ENCODE measurements around the gene LRRN4. TPM values are rescaled to one million over a fixed set of nuclear protein-coding genes. Genes with fewer than 3 reads are reported as not detected.
A peak's percentile ranks its signal among the peaks of the same experiment; 100 is the strongest.

LRRN4 gene
- total RNA-seq, 1 donor from 2014 or later, result 76.6 TPM

DNA sequence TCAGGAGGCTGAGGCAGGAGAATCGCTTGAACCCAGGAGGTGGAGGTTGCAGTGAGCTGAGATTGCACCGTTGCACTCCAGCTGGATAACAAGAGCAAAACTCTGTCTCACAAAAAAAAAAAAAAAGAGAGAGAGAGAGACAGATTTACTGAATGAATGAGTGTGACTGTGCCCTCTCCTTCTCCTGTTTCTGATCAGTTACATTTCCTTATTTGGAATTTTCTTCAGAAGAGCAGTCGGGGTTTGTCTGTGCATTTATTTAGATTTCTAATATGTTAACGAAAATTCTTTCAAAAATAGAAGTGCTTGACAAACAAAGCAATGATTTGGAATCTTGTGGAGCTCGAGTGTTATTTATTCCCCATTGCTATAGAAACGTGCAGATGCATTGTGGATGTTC, 6.4 kb upstream of the LRRN4 start:
- no peaks in the 10 kb centered on the region for H3K36me3 ChIP-seq
- intact Hi-C loops (cut with DNase I), result no loop called here
- no peak for ATAC-seq
- H3K4me3 ChIP-seq, result no peak overlapping the region
- H3K4me1 ChIP-seq, result peaks cover 4% of the 10 kb centered on the region
- no peaks in the 10 kb centered on the region for H3K9me3 ChIP-seq
- no peak overlapping the region for H3K27ac ChIP-seq
- H3K27me3 ChIP-seq, result no peaks in the 10 kb centered on the region
- TF ChIP-seq, protein P1, sequence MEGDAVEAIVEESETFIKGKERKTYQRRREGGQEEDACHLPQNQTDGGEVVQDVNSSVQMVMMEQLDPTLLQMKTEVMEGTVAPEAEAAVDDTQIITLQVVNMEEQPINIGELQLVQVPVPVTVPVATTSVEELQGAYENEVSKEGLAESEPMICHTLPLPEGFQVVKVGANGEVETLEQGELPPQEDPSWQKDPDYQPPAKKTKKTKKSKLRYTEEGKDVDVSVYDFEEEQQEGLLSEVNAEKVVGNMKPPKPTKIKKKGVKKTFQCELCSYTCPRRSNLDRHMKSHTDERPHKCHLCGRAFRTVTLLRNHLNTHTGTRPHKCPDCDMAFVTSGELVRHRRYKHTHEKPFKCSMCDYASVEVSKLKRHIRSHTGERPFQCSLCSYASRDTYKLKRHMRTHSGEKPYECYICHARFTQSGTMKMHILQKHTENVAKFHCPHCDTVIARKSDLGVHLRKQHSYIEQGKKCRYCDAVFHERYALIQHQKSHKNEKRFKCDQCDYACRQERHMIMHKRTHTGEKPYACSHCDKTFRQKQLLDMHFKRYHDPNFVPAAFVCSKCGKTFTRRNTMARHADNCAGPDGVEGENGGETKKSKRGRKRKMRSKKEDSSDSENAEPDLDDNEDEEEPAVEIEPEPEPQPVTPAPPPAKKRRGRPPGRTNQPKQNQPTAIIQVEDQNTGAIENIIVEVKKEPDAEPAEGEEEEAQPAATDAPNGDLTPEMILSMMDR (IDR thresholded peaks at IDR 0.05), result no peak
- DNase-seq, result no peak

DNA sequence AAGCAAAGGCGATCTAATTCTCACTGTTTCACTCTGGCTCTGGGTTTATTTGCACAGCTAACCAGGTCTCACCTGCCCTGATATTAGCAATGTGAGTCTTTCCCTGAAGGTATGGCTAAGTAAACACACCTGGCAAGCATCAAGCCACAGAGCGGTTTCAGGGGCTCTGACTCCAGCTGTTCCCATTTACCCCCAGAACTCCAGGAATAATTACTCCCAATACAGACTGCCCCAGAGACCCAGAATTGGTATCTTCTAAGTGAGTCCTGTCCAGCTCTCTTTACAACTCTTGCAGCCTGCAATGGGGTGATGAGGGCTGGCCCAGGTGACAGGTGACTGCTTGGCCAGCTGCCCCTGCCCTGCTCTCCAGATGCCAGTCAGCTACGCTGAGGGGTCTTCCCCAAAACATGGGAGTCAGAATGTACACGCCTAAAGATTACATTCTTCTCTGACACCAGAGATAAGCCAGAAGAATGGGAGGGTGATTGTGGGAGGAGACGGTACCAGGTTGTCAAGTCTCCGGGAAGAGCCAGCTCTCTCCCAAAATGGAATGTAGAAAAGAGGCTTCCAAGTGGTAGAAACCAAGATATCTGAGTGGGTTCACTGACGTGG, 4.9 kb upstream of the LRRN4 start:
- Histone ChIP-seq H3K4me1 (peaks cover 4% of the 10 kb centered on the region), H3K9me3 (no peaks in the 10 kb centered on the region), H3K36me3 (no peaks in the 10 kb centered on the region), H3K27me3 (no peaks in the 10 kb centered on the region), H3K27ac (peak overlapping the region; percentile 70), H3K4me3 (no peak overlapping the region)
- intact Hi-C loops (cut with DNase I), result no loop called here
- peak; percentile 71 for ATAC-seq
- TF ChIP-seq, protein P1 (IDR thresholded peaks at IDR 0.05), result no peak
- peak; percentile 78 for DNase-seq

DNA sequence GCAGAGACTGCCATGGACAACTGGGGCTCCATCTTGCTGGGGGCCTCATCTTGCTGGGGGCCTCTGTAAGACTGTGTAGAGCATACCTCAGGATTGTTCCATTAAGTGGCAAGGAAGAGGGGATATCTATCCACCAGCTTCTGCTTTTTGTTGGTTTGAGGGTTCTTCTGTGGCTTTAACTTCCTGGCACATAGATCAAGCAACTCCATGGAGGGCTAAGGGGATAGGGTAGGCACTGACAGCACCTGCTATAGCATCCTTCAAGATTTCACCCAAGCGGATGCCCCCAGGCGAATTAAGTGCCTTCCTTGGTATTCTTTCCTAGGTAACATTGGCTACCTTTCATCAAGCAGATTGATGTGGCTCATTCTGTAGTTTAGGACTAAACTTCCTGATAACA, 3.8 kb upstream of the LRRN4 start:
- H3K27ac ChIP-seq, result peak overlapping the region; percentile 70
- no peak for DNase-seq
- no peak for ATAC-seq
- TF ChIP-seq, protein P1 (IDR thresholded peaks at IDR 0.05), result no peak
- peaks cover 4% of the 10 kb centered on the region for H3K4me1 ChIP-seq
- no peak overlapping the region for H3K4me3 ChIP-seq
- H3K27me3 ChIP-seq, result peaks cover 3% of the 10 kb centered on the region
- H3K9me3 ChIP-seq, result no peaks in the 10 kb centered on the region
- intact Hi-C loops (cut with DNase I), result no loop called here
- H3K36me3 ChIP-seq, result no peaks in the 10 kb centered on the region

DNA sequence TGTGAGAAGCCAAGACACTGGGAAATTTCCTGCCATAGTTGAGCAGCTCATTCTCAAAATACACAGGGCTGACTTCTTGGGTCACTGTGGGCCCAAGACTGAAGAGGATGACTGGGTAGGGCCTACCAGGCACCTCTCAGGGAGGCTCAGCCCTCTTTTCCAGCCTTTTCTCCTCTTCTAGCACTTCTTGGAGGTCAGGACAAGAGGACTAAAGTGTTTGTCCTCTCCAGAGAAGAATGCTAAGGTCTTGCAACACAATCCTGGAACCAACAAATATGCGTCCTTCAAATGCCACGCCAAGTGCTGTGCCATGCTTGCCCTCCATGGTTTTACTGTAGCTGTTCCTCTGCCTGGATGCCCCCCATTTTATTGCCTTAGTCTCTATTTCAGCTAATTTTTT, 3.3 kb upstream of the LRRN4 start:
- peak; percentile 77 for ATAC-seq
- Histone ChIP-seq H3K27me3 (peaks cover 5% of the 10 kb centered on the region), H3K4me1 (peaks cover 4% of the 10 kb centered on the region), H3K36me3 (no peaks in the 10 kb centered on the region), H3K4me3 (no peak overlapping the region), H3K9me3 (no peaks in the 10 kb centered on the region), H3K27ac (peak overlapping the region; percentile 70)
- no peak for DNase-seq
- intact Hi-C loops (cut with DNase I), result no loop called here
- TF ChIP-seq, protein P1 (IDR thresholded peaks at IDR 0.05), result no peak

DNA sequence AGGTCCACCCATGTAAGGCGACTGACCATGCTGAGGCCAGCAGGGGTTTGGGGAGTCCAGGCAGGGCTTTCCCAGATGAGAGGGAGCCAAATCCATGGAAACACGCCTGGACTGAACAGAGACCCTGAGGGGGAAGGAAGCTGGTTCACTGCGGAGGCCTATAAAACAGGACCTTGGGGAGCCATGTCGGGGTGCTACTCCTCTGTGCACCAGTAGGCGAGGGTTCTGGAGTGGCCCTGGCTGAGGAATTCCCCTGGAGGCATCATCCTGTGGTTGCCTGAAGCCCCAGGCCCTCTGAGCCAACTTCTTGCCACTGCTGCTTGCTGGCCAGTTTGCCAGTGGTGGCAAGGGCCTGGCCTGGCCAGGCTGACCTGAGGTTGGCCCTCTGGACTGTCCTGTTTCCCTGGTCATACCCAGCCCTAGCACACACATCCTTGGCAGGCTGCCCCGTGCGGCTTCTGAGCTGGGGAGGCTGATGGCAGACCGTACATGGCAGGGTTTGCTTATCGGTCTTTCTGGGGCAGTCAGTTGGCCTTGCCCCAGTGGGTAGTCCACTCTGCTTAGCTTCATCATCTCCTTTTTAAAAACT, 2.2 kb upstream of the LRRN4 start:
- no peak overlapping the region for H3K4me3 ChIP-seq
- peaks cover 4% of the 10 kb centered on the region for H3K4me1 ChIP-seq
- H3K27ac ChIP-seq, result peak overlapping the region; percentile 30
- no peaks in the 10 kb centered on the region for H3K36me3 ChIP-seq
- intact Hi-C loops (cut with DNase I), result no loop called here
- DNase-seq, result no peak
- peaks cover 11% of the 10 kb centered on the region for H3K27me3 ChIP-seq
- no peak for ATAC-seq
- TF ChIP-seq, protein P1 (IDR thresholded peaks at IDR 0.05), result no peak
- H3K9me3 ChIP-seq, result no peaks in the 10 kb centered on the region
